AML-193 (cell line): Measurements from ENCODE around the gene POU6F1.
"Not testable (repeated sequence)": the region's sequence is repeated elsewhere in the genome, so short reads cannot be mapped to it uniquely, and the experiment has no call there.

Source experiments
- DNase-seq, 2 experiments: peaks; one replicate each; lab custom pipeline; 2025; lab: John Stamatoyannopoulos, UW

The POU6F1 gene

GRCh38 chr12:51229116-51229809, 11.4 kb upstream of the POU6F1 start:
- DNase-seq: no peak

- DNase-seq: no peak
These were observed 10.1 kb upstream of the POU6F1 start for GRCh38 chr12:51227962-51228361.

- not testable (repeated sequence) for DNase-seq
These were observed 9.2 kb upstream of the POU6F1 start for GRCh38 chr12:51227112-51227511.

GRCh38 chr12:51225771-51226170, 7.9 kb upstream of the POU6F1 start:
- no peak for DNase-seq

GRCh38 chr12:51225234-51225633, 7.4 kb upstream of the POU6F1 start:
- DNase-seq: no peak

- DNase-seq: no peak
These were observed 6.8 kb upstream of the POU6F1 start for GRCh38 chr12:51224625-51225024.

- DNase-seq: no peak
These were observed 4.6 kb upstream of the POU6F1 start for GRCh38 chr12:51222461-51222860.

- not testable (repeated sequence) for DNase-seq
These were observed 2.0 kb upstream of the POU6F1 start for GRCh38 chr12:51219857-51220256.

- DNase-seq: no peak
These were observed 1.5 kb upstream of the POU6F1 start for GRCh38 chr12:51219322-51219721.

- no peak for DNase-seq
These were observed 822 bp upstream of the POU6F1 start for GRCh38 chr12:51218607-51219161.

- DNase-seq: no peak
These were observed 512 bp downstream of the POU6F1 start for GRCh38 chr12:51217133-51217967.

- DNase-seq: no peak
These were observed 1.2 kb downstream of the POU6F1 start for GRCh38 chr12:51216642-51217041.

GRCh38 chr12:51214895-51215294, 3.0 kb downstream of the POU6F1 start:
- DNase-seq: no peak

- DNase-seq: no peak
These were observed 7.0 kb downstream of the POU6F1 start for GRCh38 chr12:51210690-51211395.

GRCh38 chr12:51209259-51209658, 8.6 kb downstream of the POU6F1 start:
- DNase-seq: no peak

- no peak for DNase-seq
These were observed 9.7 kb downstream of the POU6F1 start for GRCh38 chr12:51208016-51208660.

GRCh38 chr12:51205350-51205749, 12.5 kb downstream of the POU6F1 start:
- DNase-seq: no peak

- no peak for DNase-seq
These were observed 15.1 kb downstream of the POU6F1 start for GRCh38 chr12:51202718-51203117.

- no peak for DNase-seq
These were observed 17.1 kb downstream of the POU6F1 start for GRCh38 chr12:51200806-51201205.

- no peak for DNase-seq
These were observed 17.7 kb downstream of the POU6F1 start for GRCh38 chr12:51200156-51200555.

- DNase-seq: no peak
These were observed 18.4 kb downstream of the POU6F1 start for GRCh38 chr12:51199366-51199945.
